Endometrium (tissue), 2 donors: ENCODE data around the gene RYR3.

Experiments used
- FAIRE-seq: peaks from 2 replicates; lab custom pipeline; 2012; peaks lifted over from hg19 to GRCh38; lab: Jason Lieb, UNC
- donor health status: control.
- donor health status: control.

Gene RYR3

GRCh38 chr15:33837294-33837693 is 526.5 kb downstream of the RYR3 start:
- no peak for FAIRE-seq

- no peak for FAIRE-seq
Observed at GRCh38 chr15:33839540-33839939, 528.8 kb downstream of the RYR3 start.

GRCh38 chr15:33840615-33841014 is 529.8 kb downstream of the RYR3 start:
- no peak for FAIRE-seq

- FAIRE-seq, result no peak
Observed at GRCh38 chr15:33844186-33844585, 533.4 kb downstream of the RYR3 start.

- FAIRE-seq, result no peak
Observed at GRCh38 chr15:33844597-33844996, 533.8 kb downstream of the RYR3 start.

GRCh38 chr15:33846142-33846541 is 535.4 kb downstream of the RYR3 start:
- no peak for FAIRE-seq

GRCh38 chr15:33846862-33847261 is 536.1 kb downstream of the RYR3 start:
- no peak for FAIRE-seq

- FAIRE-seq, result no peak
Observed at GRCh38 chr15:33848011-33848410, 537.2 kb downstream of the RYR3 start.

GRCh38 chr15:33851079-33851478 is 540.3 kb downstream of the RYR3 start:
- no peak for FAIRE-seq

GRCh38 chr15:33852094-33852493 is 541.3 kb downstream of the RYR3 start:
- no peak for FAIRE-seq

- no peak for FAIRE-seq
Observed at GRCh38 chr15:33852570-33852969, 541.8 kb downstream of the RYR3 start.

- FAIRE-seq, result no peak
Observed at GRCh38 chr15:33857726-33858125, 547.0 kb downstream of the RYR3 start.

GRCh38 chr15:33858836-33859235 is 548.1 kb downstream of the RYR3 start:
- FAIRE-seq, result no peak

- no peak for FAIRE-seq
Observed at GRCh38 chr15:33859992-33860545, 549.3 kb downstream of the RYR3 start.

- FAIRE-seq, result no peak
Observed at GRCh38 chr15:33860754-33861153, 550.0 kb downstream of the RYR3 start.

- no peak for FAIRE-seq
Observed at GRCh38 chr15:33864360-33865075, 553.8 kb downstream of the RYR3 start.

- no peak for FAIRE-seq
Observed at GRCh38 chr15:33865416-33865815, 554.6 kb downstream of the RYR3 start.

GRCh38 chr15:33866101-33866737 is 555.5 kb downstream of the RYR3 start:
- FAIRE-seq, result no peak

- no peak for FAIRE-seq
Observed at GRCh38 chr15:33871980-33872379, 561.2 kb downstream of the RYR3 start.

GRCh38 chr15:33872416-33873106 is 561.8 kb downstream of the RYR3 start:
- FAIRE-seq, result no peak

- FAIRE-seq, result no peak
Observed at GRCh38 chr15:33874156-33874555, 563.4 kb downstream of the RYR3 start.

- no peak for FAIRE-seq
Observed at GRCh38 chr15:33882921-33883320, 572.2 kb downstream of the RYR3 start.

- FAIRE-seq, result no peak
Observed at GRCh38 chr15:33888176-33888575, 577.4 kb downstream of the RYR3 start.
